SHP77 (cell line): ENCODE results near the gene UQCRHL.
"Not testable (repeated sequence)": the region's sequence is repeated elsewhere in the genome, so short reads cannot be mapped to it uniquely, and the experiment has no call there.

Experiments used
- DNase-seq, 2 experiments: peaks; one replicate each; lab custom pipeline; 2025; lab: John Stamatoyannopoulos, UW

Gene UQCRHL

GRCh38 chr1:15835205-15835740 is 27.8 kb upstream of the UQCRHL start:
- DNase-seq: no peak

GRCh38 chr1:15834406-15835204 is 27.2 kb upstream of the UQCRHL start:
- DNase-seq: peak; percentile 90 to 92

- no peak for DNase-seq
Measured at GRCh38 chr1:15833842-15834405, 26.5 kb upstream of the UQCRHL start.

- peak; percentile 52 to 57 for DNase-seq
Measured at GRCh38 chr1:15833069-15833679, 25.7 kb upstream of the UQCRHL start.

- DNase-seq: no peak
Measured at GRCh38 chr1:15830258-15830657, 22.8 kb upstream of the UQCRHL start.

GRCh38 chr1:15828931-15829330 is 21.5 kb upstream of the UQCRHL start:
- DNase-seq: not testable (repeated sequence)

GRCh38 chr1:15827567-15827966 is 20.1 kb upstream of the UQCRHL start:
- not testable (repeated sequence) for DNase-seq

GRCh38 chr1:15826810-15827507 is 19.5 kb upstream of the UQCRHL start:
- no peak for DNase-seq

- DNase-seq: no peak
Measured at GRCh38 chr1:15825800-15826199, 18.4 kb upstream of the UQCRHL start.

GRCh38 chr1:15820478-15820877 is 13.0 kb upstream of the UQCRHL start:
- no peak for DNase-seq

- DNase-seq: no peak
Measured at GRCh38 chr1:15816674-15817073, 9.2 kb upstream of the UQCRHL start.

GRCh38 chr1:15810073-15810472 is 2.6 kb upstream of the UQCRHL start:
- no peak for DNase-seq

- no peak for DNase-seq
Measured at GRCh38 chr1:15808955-15809354, 1.5 kb upstream of the UQCRHL start.

- DNase-seq: no peak
Measured at GRCh38 chr1:15807121-15807520, 328 bp downstream of the UQCRHL start.

GRCh38 chr1:15804060-15804459 is 3.4 kb downstream of the UQCRHL start:
- DNase-seq: no peak

GRCh38 chr1:15803380-15803779 is 4.1 kb downstream of the UQCRHL start:
- DNase-seq: peak in 1 of 2 experiments; percentile 57

- DNase-seq: no peak
Measured at GRCh38 chr1:15802234-15802965, 5.0 kb downstream of the UQCRHL start.

- DNase-seq: peak; percentile 42 to 64
Measured at GRCh38 chr1:15799928-15800835, 7.3 kb downstream of the UQCRHL start.

- DNase-seq: no peak
Measured at GRCh38 chr1:15799004-15799867, 8.2 kb downstream of the UQCRHL start.
